NCI-H187 treated with DMSO at 0.1 percent for 48 hours (cell line): Measurements from ENCODE around the gene PTPRT.

Experiments used
- DNase-seq: peaks from one replicate; lab custom pipeline; 2025; lab: John Stamatoyannopoulos, UW

The PTPRT gene

DNA sequence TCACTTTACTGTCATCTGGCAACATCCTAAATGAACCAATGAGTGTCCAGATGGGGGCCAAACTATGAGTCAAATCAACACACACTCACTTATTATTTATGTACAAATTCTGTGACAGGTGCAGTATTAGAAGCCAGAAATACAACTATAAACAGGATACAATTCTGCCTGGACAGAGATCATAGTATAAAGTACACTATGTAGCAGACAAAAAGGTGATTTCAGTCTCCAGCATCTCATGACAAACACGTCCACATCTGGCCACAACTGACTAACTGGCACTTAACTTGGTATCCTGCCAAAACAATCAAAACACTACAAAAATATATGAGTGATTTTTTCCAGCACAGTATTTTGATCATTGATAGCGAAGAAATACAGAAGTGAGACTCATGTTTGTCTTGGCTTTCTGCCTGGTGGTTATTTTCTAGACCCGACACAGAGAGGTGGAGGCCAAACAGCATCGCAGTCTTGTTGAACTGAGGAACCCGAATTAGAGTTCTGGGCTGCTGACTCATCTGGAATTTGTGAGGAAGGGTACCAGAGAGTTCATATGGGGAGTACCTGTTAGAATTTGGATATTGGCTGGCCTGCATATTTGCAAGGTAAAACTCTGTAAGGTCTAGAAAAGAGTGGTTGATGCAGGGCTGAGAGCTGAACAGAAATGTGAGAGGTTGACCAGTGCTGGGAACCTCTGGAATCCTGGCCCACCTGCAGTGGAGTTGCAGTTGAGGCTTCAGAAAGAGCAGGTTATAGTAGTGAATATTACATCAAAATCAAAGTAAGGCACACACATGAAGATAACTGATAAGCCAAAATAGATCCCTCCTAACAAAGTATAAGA is 475.2 kb downstream of the PTPRT start:
- no peak for DNase-seq

DNA sequence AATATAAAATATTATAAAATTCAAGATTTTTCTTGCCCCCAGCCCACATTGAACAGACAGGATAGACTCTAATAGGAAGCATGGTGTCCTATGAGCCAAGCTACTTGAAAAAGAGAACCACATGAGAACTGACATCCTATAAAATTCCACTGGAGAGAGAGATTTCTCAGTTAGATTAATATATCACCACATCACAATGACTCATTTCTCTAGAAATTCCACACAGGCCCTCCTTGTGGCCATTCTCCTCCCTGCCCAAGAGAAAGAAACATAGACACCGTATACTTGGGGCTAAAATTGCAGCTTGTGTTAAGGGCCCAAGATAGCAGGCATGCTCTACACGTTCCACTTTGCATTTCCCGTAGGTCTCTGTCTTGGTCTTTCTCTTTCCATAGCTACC is 481.4 kb downstream of the PTPRT start:
- no peak for DNase-seq

DNA sequence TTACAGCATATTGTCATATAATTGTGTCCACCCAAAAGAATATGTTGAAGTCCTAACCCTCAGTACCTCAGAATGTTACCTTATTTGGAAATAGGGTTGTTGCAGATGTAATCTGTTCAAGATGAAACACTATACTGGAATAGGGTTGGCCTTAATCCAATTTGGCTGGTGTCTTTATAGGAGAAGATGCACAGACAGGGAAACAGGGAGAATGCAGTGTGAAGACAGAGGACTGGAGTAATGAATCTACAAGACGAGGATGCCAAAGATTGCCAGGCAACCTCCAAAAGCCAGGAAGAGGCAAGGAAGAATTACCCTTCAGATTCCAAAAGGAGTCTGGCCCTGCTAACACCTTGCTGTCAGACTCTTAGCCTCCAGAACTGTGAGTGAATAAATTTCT is 482.9 kb downstream of the PTPRT start:
- no peak for DNase-seq

DNA sequence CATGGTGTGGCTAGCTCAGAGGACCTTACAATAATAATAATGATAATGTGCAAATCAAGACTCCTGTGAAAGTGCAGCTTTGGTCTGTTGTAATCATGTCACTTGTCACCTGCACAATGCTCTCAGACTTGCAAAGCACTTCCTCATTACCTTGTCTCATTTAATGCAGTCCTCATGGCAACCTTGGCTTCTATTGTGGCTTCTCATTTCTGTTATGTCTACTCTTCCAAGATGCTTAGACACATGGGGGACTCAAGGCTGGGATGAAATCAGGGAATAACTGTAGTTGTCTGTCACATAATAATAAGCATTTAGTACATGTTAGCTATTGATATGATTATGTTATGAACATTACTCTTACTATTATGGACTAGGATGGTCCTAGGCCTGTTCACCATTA is 484.2 kb downstream of the PTPRT start:
- DNase-seq, result no peak

DNA sequence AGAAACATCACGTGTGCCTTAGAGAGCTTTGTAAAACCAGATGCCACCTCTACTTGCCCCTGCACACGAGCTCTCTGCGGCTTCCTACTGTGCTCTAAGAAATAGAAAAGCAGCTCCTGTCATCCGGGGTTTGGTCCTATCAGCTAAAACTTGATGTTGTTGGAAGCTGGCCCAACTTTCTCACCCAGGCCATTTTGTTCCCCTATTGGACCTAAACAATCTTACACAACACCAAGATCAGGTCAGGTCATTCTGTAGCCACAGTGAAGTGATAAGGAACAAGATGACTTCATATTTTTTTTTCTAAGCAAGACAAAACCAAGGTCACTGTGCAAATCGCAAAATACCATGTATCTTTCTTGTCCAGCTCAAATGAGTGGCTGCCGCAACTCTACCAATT is 486.0 kb downstream of the PTPRT start:
- no peak for DNase-seq

DNA sequence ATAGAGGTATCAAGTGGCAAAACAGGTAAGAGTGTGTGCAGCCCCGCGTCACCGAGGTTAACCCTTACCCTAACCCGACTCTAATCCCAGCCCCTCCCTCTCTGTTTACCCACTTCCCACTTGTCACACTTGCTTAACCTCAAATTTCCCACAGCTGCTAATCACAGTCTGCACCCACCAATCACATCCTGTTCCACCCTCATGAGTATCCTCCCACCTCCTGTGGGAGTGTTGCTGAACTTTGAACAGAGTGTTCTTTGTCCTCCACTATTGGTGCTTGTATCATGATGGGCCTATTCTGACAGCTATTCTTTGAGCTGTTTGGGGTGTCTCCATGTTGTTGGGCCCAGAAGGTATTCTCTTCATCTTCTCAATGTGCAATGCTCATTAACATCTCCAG is 487.8 kb downstream of the PTPRT start:
- DNase-seq, result no peak

DNA sequence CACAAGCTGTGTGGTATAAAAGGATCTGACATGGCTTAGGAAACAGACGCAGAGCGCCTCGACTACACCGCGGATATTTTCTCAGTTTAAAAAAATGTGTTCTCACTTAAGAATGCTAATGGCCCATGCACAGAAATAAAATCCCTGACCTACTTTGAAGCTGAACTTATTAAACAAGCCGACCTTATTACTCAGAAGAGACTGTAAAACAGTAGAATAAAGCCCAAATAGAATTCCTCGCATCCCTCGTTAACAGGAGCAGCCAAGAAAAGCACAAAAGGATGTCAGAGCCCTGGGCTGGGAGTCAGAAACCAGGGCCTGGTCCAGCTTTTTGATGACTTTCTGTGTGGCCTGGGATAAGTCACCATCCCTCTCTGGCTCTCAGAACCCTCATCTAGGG is 489.3 kb downstream of the PTPRT start:
- DNase-seq, result no peak

DNA sequence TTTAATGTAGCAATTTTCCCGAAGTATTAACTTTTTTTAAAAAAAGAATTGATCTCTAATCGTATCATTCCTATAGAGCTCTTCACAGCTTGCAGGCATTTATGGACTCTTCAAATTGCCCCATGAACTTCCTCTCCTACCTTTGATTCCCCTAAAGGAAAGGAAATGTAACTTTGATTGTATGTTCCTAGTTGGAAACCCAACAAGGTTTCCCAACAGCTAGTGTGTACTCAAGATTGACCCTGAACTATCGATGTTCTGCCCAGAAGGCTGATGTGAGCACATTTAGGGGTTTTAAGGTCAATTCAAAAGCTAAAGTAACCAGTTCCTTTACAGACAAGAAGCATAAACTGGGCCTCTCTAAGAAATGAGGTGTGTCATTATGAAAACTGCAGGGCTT is 491.7 kb downstream of the PTPRT start:
- DNase-seq, result no peak

DNA sequence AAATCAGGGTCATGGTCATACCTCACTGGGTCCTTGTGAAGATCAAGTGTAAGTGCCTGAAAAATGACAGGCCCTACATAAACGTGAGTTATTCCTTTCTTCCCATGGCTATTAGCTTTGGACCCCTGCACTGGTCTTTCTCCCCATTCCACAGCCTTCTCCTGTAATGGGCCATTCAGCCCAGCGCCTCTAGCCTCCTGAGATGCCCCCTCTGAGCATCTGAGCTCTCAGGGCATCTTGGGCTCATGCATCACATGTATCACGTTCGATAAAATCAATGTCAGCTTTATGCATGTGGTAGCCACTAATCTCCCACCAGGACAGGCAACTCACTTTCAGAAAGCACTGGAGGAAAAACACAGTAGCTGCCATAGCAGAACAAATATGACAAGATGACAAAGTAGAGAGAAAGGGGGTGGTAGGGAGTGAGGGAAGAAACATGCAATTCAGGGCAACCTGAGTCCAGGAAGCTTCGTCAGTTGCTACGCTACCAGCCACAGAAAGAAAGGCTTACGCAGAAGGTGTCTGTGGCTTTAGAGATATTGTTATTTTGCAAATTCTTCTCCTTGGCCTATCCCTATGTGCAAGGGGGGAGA is 498.8 kb downstream of the PTPRT start:
- no peak for DNase-seq

DNA sequence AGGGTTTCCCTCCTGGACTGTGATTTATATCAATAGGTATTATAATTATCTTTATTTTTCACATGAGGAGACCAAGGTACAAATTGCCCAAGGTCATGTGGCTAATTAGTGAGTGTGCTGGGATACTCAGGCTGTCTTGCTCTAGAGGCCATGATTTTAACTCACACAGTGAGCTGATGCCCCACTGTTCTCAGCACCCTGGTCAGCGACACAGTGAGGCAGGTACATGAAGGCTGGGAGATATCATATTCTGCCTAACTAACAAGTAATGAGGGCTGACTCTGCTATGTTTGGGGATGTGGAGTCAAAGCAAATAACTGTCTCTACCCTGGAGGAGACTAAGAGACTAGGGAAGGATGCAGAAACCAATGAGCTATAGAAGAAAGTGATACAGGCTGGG is 501.1 kb downstream of the PTPRT start:
- DNase-seq, result no peak

DNA sequence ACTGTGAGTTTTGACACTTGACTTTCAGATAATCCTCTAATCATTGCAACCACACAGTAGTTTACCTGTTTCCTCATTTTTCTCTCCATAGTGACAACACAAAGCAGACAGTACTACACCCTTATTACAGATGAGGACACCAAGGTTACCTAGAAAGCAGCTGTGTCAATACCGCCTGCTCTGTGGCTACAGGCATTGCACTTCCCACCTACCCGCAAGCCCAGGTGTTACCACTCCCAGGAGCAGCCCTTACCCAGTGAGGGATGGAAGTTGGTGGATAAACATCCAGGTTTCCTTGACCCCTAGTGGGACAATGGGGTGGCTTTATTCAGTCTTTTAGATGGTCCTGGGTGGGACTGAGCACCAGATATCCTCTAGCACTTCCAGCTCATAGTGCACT is 503.6 kb downstream of the PTPRT start:
- DNase-seq, result no peak

DNA sequence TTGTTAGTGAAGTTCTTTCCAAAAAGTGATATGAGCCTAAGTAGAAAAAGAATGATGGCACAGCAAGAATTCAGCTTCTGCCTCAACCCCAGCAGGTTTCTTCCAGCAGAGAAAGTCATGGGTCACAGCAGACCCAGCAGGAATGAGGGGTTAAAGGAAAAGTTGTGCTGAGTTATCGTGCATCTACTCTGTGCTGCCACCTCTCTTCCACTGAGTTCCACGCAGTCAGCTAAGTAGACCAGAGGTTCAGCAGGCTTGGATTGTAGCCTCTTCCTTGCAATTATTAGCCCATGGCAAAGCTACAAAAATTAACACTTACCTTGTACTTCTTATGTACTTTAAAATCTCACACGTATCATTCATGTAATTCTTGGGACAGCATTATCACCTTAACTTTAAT is 510.8 kb downstream of the PTPRT start:
- no peak for DNase-seq

DNA sequence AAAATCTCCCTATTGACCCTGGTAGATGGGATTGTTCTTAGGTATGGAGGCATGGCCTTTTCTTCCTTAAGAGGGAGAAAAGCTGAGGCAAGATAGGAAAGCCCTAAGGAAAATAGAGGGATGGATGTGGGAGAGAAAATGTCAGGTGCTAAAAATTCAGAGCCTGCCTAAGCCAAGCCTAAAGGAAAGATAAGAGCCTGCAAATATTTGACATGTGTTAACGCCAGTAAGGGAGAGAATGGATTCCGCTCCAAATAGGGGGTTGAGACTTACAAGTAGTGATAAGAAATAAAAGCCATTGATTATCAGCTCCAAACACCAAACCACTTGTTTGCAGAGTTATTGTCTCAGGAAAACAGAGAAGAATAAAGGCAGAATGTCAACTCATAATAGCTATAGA is 533.6 kb downstream of the PTPRT start:
- DNase-seq, result no peak

DNA sequence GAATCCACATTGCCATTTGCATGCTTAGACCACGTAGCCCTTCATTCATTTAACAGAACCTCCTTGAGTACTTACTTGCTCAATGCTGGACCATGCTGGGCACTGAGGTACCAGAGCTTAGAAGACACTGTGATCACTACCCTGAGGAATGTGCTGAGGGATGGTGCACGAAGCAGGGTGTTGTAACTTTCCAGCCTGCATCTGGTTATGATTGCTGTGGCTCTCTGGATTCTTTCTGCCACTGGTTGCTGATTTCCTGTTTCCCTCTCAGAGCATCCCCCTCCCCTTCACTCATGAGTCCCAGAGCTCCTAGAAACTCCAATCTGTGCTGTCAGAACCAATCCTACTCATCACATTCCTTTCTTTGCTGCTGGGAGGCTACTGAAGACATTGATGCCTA is 537.4 kb downstream of the PTPRT start:
- no peak for DNase-seq

DNA sequence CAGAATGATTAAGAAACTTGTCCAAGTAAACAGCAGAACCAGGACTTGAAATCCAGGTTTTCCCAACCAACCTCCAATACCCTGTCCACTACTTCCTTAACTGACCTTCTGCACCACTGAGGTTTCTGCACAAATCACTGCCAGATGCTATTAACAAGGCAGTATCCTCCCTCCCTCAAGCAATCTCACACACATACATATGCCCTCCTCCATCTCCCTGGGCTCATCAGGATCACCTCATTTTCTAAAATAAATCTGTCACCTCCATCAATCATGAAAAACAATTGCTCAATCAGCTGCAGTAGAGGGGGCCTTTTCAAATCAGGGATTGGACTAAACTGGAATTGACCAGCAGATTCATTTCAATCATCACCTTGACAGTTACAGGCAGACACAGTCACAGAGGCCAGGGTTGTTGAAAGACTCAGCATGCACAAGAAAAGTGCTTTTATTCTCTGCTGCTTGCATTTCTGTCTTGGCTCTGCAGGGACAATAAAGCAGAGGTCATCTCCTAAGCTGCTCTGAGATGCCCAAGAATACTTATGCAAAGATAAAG is 539.4 kb downstream of the PTPRT start:
- no peak for DNase-seq

DNA sequence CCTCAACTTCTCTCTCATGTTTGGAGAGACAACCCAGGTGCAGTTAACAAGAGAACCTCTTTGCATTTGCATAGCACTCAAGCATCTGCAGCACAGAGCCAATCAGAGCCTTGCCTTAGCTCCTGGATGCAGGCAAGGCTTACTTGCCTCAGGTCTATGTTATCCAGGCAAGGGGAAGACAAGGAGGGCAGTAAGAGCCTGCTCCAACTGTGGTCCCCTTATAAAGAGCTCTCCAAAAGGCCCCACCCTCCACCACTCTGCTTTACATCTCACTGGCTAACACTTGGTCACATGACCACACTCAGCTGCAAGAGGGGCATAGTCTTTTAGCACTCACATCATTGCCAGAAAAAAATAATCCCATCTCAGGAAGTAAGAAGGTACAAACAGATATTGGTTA is 540.0 kb downstream of the PTPRT start:
- DNase-seq, result no peak

DNA sequence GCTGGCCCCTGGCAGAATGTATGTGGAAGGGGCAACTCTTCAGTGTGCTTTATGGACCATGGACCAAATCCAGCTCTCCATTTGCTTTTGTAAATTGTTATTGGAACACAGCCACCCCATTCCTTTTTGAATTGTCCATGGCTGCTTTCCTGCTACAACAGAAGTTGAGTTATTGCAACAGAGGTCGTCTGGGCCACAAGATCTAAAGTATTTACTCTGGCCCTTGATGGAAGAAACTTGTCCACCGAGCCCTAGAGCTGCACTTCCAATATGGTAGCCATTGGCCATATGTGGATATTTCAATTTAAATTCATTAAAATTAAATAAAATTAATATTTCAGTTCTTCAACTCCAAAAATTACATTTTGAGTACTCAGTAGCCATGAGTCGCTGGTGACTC is 543.5 kb downstream of the PTPRT start:
- no peak for DNase-seq

DNA sequence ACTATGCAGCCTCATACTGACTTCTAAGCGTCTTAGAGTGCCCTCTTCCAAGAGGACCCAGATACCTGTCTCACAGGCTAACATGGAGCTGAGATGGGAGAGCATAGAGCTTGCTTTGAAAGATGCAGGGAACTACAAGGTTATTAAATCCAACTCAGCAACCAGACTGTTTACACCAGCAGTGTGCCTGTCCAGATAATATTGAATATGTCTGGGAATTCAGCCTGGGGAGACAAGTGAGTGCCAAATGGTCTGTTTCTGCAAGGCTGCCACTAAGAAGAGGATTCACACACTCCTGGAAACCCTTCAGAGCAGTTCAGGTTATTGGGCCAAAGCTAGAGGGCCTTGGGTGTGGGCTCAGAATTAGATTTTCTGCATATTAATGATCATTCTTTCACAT is 547.8 kb downstream of the PTPRT start:
- no peak for DNase-seq

DNA sequence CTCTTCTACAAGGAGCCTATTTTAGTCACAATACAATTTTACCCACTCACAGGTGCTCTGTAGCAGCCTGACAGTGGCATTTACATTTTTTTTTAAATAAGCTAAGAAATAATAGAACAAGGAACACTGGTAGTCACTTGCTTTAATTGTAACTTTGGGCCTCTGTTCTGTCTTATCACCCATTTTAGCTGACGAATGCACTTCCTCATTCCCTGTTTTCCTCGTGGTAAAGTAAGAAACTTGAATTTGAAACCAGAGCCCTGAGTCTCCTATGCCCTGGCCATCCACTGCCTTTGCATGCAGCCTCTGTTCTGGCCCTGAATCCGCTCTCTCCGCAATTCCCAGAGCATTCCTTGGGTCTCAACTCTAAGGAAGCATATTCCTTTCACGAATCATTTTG is 550.6 kb downstream of the PTPRT start:
- DNase-seq, result no peak

DNA sequence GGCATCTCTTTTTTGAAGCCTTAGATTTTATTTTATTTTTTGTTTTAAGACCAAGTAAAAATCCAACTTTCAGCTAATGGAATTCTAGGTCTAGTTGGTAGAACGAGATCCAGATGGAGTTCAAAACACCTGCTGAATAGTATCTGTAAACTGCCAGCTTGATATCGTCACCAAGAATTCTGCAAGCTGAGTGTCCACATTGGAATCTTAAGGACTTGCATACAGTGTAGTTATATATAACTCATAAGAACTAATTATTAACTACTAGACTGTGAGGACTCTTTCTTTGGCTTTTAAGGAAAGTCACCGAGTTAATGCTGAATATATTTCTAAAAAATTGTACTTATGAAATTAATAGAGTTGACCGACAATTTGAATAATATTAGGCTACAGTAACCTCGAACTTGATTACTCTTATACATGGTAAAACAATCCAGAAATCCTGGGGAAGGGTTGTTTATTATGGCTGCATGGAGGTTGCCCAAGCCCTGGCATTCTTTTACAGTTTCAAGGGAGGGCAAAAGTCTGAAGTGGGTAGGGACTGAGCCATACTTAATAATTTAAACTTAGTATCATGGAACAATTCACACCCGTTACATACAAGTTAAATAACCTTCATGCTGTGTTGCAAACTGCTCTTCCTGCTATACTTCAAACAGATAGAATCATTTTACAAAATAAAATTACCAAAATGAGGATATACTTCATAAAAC is 553.9 kb downstream of the PTPRT start:
- no peak for DNase-seq

DNA sequence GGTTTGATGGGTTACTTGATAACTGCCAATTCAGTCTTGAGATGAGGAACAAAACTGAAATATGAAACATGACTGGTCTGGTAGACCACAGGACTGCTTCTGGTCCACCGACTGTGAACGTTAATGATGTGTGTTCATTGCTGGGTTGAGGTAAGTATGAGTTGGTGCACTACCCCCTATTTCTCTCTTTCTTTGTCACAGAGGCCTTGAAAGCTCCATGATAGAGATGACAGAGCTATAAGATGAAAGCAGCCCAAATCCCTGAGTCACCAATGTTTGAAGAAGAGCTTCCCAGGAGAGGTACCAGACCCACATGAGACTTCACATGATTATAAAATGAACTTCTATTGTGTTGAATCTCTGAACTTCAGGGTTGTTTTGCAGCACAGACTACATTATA is 555.5 kb downstream of the PTPRT start:
- no peak for DNase-seq

DNA sequence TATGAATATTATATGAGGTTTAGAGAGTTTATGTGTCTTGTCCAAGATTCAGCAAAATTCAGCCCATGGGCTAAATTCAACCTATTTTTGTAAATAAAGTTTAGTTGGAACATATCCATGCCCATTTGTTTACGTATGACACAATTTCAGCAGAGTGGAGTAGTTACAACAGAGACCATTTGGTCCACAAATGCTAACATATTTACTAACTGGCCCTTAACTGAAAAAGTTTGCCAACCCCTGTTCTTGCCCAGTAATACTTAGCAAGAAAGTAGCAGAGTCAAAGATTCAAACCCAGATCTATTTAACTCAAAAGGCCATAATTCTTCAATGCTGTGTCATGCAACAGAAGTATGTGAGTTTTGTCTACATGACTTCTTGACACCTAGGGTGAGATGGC is 561.0 kb downstream of the PTPRT start:
- no peak for DNase-seq

DNA sequence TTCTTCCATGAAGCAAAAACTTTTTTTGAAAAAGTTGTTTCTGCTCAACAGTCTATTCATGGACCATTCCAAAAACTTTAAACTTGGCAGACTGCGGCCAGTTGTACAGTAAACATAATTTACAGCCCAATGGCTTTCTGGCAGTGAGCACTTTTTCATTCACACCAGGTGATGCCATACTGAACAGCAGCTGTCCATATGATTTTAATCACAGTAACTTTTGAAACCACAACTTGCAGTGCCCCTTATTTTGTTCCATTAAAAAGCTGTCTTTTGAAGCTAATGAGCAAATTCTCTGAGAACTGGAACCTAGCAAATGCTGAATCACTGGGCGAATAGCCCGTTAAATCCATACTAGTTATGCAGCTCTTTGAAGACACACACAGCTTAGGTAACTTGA is 576.6 kb downstream of the PTPRT start:
- no peak for DNase-seq
